ENCODE results near the gene RSBN1.

Gene RSBN1

GRCh38 chr1:113770031-113770430 is 42.2 kb downstream of the RSBN1 start:
- TF ChIP-seq CTCF (IDR thresholded peaks at IDR 0.05; ENCODE audit: low read depth, low read length) = no peak
- no peak overlapping the region for H3K4me3 ChIP-seq (replicated peaks in 1 of 2; ENCODE audit: low read depth in 2 of 2, low read length in 2 of 2)
- DNase-seq (ENCODE audit: low read depth in 2 of 2) = no peak

GRCh38 chr1:113769601-113769970 is 42.7 kb downstream of the RSBN1 start:
- DNase-seq (ENCODE audit: low read depth in 2 of 2) = no peak
- TF ChIP-seq CTCF (IDR thresholded peaks at IDR 0.05; ENCODE audit: low read depth, low read length) = no peak
- no peak overlapping the region for H3K4me3 ChIP-seq (replicated peaks in 1 of 2; ENCODE audit: low read depth in 2 of 2, low read length in 2 of 2)

- no peak overlapping the region for H3K4me3 ChIP-seq (replicated peaks in 1 of 2; ENCODE audit: low read depth in 2 of 2, low read length in 2 of 2)
- no peak for DNase-seq (ENCODE audit: low read depth in 2 of 2)
- no peak for TF ChIP-seq CTCF (IDR thresholded peaks at IDR 0.05; ENCODE audit: low read depth, low read length)
Measured at GRCh38 chr1:113768916-113769600, 43.2 kb downstream of the RSBN1 start.

- no peak for TF ChIP-seq CTCF (IDR thresholded peaks at IDR 0.05; ENCODE audit: low read depth, low read length)
- no peak overlapping the region for H3K4me3 ChIP-seq (replicated peaks in 1 of 2; ENCODE audit: low read depth in 2 of 2, low read length in 2 of 2)
- peak in 1 of 2 donors; percentile 57 for DNase-seq (ENCODE audit: low read depth in 2 of 2)
Measured at GRCh38 chr1:113765306-113766230, 46.7 kb downstream of the RSBN1 start.

- H3K4me3 ChIP-seq (replicated peaks in 1 of 2; ENCODE audit: low read depth in 2 of 2, low read length in 2 of 2) = no peak overlapping the region
- no peak for TF ChIP-seq CTCF (IDR thresholded peaks at IDR 0.05; ENCODE audit: low read depth, low read length)
- no peak for DNase-seq (ENCODE audit: low read depth in 2 of 2)
Measured at GRCh38 chr1:113763661-113764060, 48.6 kb downstream of the RSBN1 start.

GRCh38 chr1:113761937-113762336 is 50.3 kb downstream of the RSBN1 start:
- no peak overlapping the region for H3K4me3 ChIP-seq (replicated peaks in 1 of 2; ENCODE audit: low read depth in 2 of 2, low read length in 2 of 2)
- TF ChIP-seq CTCF (IDR thresholded peaks at IDR 0.05; ENCODE audit: low read depth, low read length) = no peak
- no peak for DNase-seq (ENCODE audit: low read depth in 2 of 2)

Measured in cardiac fibroblast (primary cell).